ENCODE data around the gene CEP43. TPM values are rescaled to one million over a fixed set of nuclear protein-coding genes. Genes with fewer than 3 reads are reported as not detected.

The CEP43 gene
- total RNA-seq, 1 experiment from 2014 or later, result 34.2 TPM

GRCh38 chr6:166971271-166971670 is 27.9 kb upstream of the CEP43 start:
- H3K4me3 ChIP-seq (ENCODE audit: low read depth, low read length, poor library complexity, severe bottlenecking), result no peak overlapping the region
- no TSS peak for BruUV-seq (replicated peaks)
- H3K27me3 ChIP-seq (replicated peaks; ENCODE audit: insufficient read depth, low read depth, low read length, poor library complexity), result no peaks in the 10 kb centered on the region
- H3K4me1 ChIP-seq (ENCODE audit: insufficient read depth, low read length, poor library complexity, severe bottlenecking), result no peaks in the 10 kb centered on the region
- no peaks in the 10 kb centered on the region for H3K36me3 ChIP-seq (ENCODE audit: insufficient read depth, low read length, poor library complexity, severe bottlenecking)
- ChIA-PET POLR2A (ENCODE audit: low non-redundant PET) (no interaction called here), CTCF (no interaction called here)
- DNase-seq (ENCODE audit: low spot score), result no peak
- TF ChIP-seq EZH2 (IDR thresholded peaks at IDR 0.05; ENCODE audit: borderline replicate concordance, low read depth, low read length, poor library complexity, severe bottlenecking) (no peak), CTCF (conservative IDR thresholded peaks at IDR 0.05; ENCODE audit: low read depth, low read length) (no peak)
- H3K27ac ChIP-seq (ENCODE audit: low read depth, low read length, poor library complexity, severe bottlenecking), result no peak overlapping the region
- H3K9me3 ChIP-seq (ENCODE audit: low read depth, low read length, poor library complexity, severe bottlenecking), result peaks cover 6% of the 10 kb centered on the region
- intact Hi-C loops (cut with micrococcal nuclease; ENCODE audit: unreplicated experiment), result no loop called here

- H3K36me3 ChIP-seq (ENCODE audit: insufficient read depth, low read length, poor library complexity, severe bottlenecking), result no peaks in the 10 kb centered on the region
- DNase-seq (ENCODE audit: low spot score), result no peak
- no peaks in the 10 kb centered on the region for H3K27me3 ChIP-seq (replicated peaks; ENCODE audit: insufficient read depth, low read depth, low read length, poor library complexity)
- no peaks in the 10 kb centered on the region for H3K4me1 ChIP-seq (ENCODE audit: insufficient read depth, low read length, poor library complexity, severe bottlenecking)
- POLR2A ChIA-PET (ENCODE audit: low non-redundant PET), result no interaction called here
- H3K9me3 ChIP-seq (ENCODE audit: low read depth, low read length, poor library complexity, severe bottlenecking), result no peaks in the 10 kb centered on the region
- H3K4me3 ChIP-seq (ENCODE audit: low read depth, low read length, poor library complexity, severe bottlenecking), result no peak overlapping the region
- BruUV-seq (replicated peaks), result no TSS peak
- H3K27ac ChIP-seq (ENCODE audit: low read depth, low read length, poor library complexity, severe bottlenecking), result no peak overlapping the region
- CTCF ChIA-PET, result no interaction called here
- intact Hi-C loops (cut with micrococcal nuclease; ENCODE audit: unreplicated experiment), result no loop called here
- TF ChIP-seq EZH2 (IDR thresholded peaks at IDR 0.05; ENCODE audit: borderline replicate concordance, low read depth, low read length, poor library complexity, severe bottlenecking) (no peak), CTCF (conservative IDR thresholded peaks at IDR 0.05; ENCODE audit: low read depth, low read length) (no peak)
Measured at GRCh38 chr6:166972101-166972500, 27.1 kb upstream of the CEP43 start.

GRCh38 chr6:166976636-166977035 is 22.6 kb upstream of the CEP43 start:
- no peak overlapping the region for H3K4me3 ChIP-seq (ENCODE audit: low read depth, low read length, poor library complexity, severe bottlenecking)
- no peaks in the 10 kb centered on the region for H3K36me3 ChIP-seq (ENCODE audit: insufficient read depth, low read length, poor library complexity, severe bottlenecking)
- peaks cover 13% of the 10 kb centered on the region for H3K4me1 ChIP-seq (ENCODE audit: insufficient read depth, low read length, poor library complexity, severe bottlenecking)
- BruUV-seq (replicated peaks), result no TSS peak
- no peaks in the 10 kb centered on the region for H3K27me3 ChIP-seq (replicated peaks; ENCODE audit: insufficient read depth, low read depth, low read length, poor library complexity)
- CTCF ChIA-PET, result no interaction called here
- POLR2A ChIA-PET (ENCODE audit: low non-redundant PET), result no interaction called here
- no peak overlapping the region for H3K27ac ChIP-seq (ENCODE audit: low read depth, low read length, poor library complexity, severe bottlenecking)
- no peaks in the 10 kb centered on the region for H3K9me3 ChIP-seq (ENCODE audit: low read depth, low read length, poor library complexity, severe bottlenecking)
- TF ChIP-seq EZH2 (IDR thresholded peaks at IDR 0.05; ENCODE audit: borderline replicate concordance, low read depth, low read length, poor library complexity, severe bottlenecking) (no peak), CTCF (conservative IDR thresholded peaks at IDR 0.05; ENCODE audit: low read depth, low read length) (no peak)
- intact Hi-C loops (cut with micrococcal nuclease; ENCODE audit: unreplicated experiment), result no loop called here
- DNase-seq (ENCODE audit: low spot score), result no peak

Measured in A673 (cell line).